SU-DHL-6 (cell line): ENCODE data around the gene CSPG4.

Source experiments
- H2AFZ ChIP-seq: fragments of 200-600 bp; sonication (generic); 2 replicates; pipeline ENCODE4 v1.6.1; 2014; ENCODE audit warnings: low read depth, mild to moderate bottlenecking, moderate library complexity, mixed read lengths, antibody characterized with exemption, low read length; ENCODE audit not compliant: severe bottlenecking
- H3F3A ChIP-seq: fragments of 200-600 bp; shearing (Covaris generic); 2 replicates; pipeline ENCODE4 v1.6.0; 2016; ENCODE audit warnings: antibody characterized with exemption, mild to moderate bottlenecking; ENCODE audit not compliant: insufficient read depth
- H3K27ac ChIP-seq: fragments of 200-600 bp; sonication (generic); 2 replicates; pipeline ENCODE4 v1.5.1; 2016; ENCODE audit warnings: low read depth, mild to moderate bottlenecking, low read length, moderate library complexity, mixed read lengths
- H3K27me3 ChIP-seq: fragments of 200-600 bp; sonication (generic), shearing (Covaris generic); 2 replicates; pipeline ENCODE4 v1.6.0; 2014; ENCODE audit warnings: mild to moderate bottlenecking, low read length
- H3K36me3 ChIP-seq: fragments of 200-600 bp; sonication (generic); 2 replicates; pipeline ENCODE4 v1.6.1; 2014; ENCODE audit warnings: mild to moderate bottlenecking, low read length, mixed read lengths
- H3K4me2 ChIP-seq: fragments of 300-600, 200-600 bp; shearing (Covaris generic), sonication (generic); 2 replicates; pipeline ENCODE4 v1.6.0; 2014; ENCODE audit warnings: low read length, low read depth, mild to moderate bottlenecking; ENCODE audit not compliant: poor library complexity, severe bottlenecking
- H3K4me3 ChIP-seq: fragments of 200-600 bp; sonication (generic); 2 replicates; pipeline ENCODE4 v1.5.1; 2014; ENCODE audit warnings: antibody characterized with exemption, low read length, mild to moderate bottlenecking, mixed read lengths; ENCODE audit not compliant: insufficient read depth, poor library complexity, severe bottlenecking
- H3K79me2 ChIP-seq: fragments of 200-600 bp; sonication (generic); 2 replicates; pipeline ENCODE4 v1.6.1; 2014; ENCODE audit warnings: mild to moderate bottlenecking, low read length, moderate library complexity; ENCODE audit not compliant: insufficient read depth
- H3K9ac ChIP-seq: fragments of 200-600 bp; sonication (generic); 2 replicates; pipeline ENCODE4 v1.7.0; 2014; ENCODE audit warnings: mild to moderate bottlenecking, low read length
- H3K9me2 ChIP-seq: fragments of 200-600 bp; sonication (generic); replicated peaks from 2 replicates; pipeline ENCODE4 v1.6.1; 2014; ENCODE audit warnings: low read length; ENCODE audit not compliant: insufficient read depth
- H3K9me3 ChIP-seq: fragments of 200-600 bp; sonication (generic); 2 replicates; pipeline ENCODE4 v1.6.1; 2014; ENCODE audit warnings: low read length, mixed read lengths; ENCODE audit not compliant: insufficient read depth
- H4K20me1 ChIP-seq: fragments of 200-600 bp; sonication (generic); 2 replicates; pipeline ENCODE4 v1.6.1; 2014; ENCODE audit warnings: low read depth, mild to moderate bottlenecking, antibody characterized with exemption, low read length, moderate library complexity, mixed read lengths
- EZH2phosphoT487 ChIP-seq: fragments of 200-600 bp; sonication (generic), shearing (Covaris generic); conservative IDR thresholded peaks from 2 replicates; pipeline ENCODE4 v1.6.1; 2018; ENCODE audit warnings: mild to moderate bottlenecking, antibody characterized with exemption, low read length, moderate library complexity, mixed read lengths
- TF ChIP-seq, protein P1 (sequence below): fragments of 200-600 bp; sonication (generic); IDR thresholded peaks from one replicate; pipeline ENCODE4 v1.5.1; 2017; ENCODE audit warnings: antibody characterized with exemption, mild to moderate bottlenecking, low read length, moderate library complexity; ENCODE audit not compliant: insufficient read depth, poor library complexity, severe bottlenecking

Gene CSPG4

DNA sequence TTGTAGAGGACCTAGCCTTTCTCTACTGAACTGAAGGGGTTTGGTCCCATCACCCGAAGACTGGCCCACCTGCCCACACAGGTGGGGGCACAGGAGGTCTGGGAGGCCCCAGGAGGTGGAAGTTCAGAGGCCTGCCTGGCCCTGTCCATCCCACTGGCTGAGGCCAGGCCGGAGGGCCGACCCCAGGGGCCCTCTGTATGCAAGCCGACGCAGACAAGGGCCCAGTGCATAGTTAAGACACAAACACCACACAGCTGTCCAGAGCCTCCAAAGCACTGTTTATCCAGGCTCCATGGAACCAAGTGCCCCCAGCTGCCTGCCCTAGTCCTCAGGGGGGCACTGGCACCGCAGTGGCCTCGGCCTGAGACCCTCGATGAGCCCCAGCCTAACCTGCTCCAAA, 38.3 kb downstream of the CSPG4 start:
- no peaks in the 10 kb centered on the region for H3K36me3 ChIP-seq
- H2AFZ ChIP-seq = no peak overlapping the region
- no peaks in the 10 kb centered on the region for H3K27me3 ChIP-seq
- no peak overlapping the region for H3K4me3 ChIP-seq
- H3K27ac ChIP-seq = no peak overlapping the region
- H3K79me2 ChIP-seq = no peaks in the 10 kb centered on the region
- H3F3A ChIP-seq = no peaks in the 10 kb centered on the region
- H4K20me1 ChIP-seq = no peaks in the 10 kb centered on the region
- TF ChIP-seq, protein P1, sequence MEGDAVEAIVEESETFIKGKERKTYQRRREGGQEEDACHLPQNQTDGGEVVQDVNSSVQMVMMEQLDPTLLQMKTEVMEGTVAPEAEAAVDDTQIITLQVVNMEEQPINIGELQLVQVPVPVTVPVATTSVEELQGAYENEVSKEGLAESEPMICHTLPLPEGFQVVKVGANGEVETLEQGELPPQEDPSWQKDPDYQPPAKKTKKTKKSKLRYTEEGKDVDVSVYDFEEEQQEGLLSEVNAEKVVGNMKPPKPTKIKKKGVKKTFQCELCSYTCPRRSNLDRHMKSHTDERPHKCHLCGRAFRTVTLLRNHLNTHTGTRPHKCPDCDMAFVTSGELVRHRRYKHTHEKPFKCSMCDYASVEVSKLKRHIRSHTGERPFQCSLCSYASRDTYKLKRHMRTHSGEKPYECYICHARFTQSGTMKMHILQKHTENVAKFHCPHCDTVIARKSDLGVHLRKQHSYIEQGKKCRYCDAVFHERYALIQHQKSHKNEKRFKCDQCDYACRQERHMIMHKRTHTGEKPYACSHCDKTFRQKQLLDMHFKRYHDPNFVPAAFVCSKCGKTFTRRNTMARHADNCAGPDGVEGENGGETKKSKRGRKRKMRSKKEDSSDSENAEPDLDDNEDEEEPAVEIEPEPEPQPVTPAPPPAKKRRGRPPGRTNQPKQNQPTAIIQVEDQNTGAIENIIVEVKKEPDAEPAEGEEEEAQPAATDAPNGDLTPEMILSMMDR = no peak
- H3K9me2 ChIP-seq = no peaks in the 10 kb centered on the region
- no peaks in the 10 kb centered on the region for H3K9me3 ChIP-seq
- no peak overlapping the region for H3K4me2 ChIP-seq
- no peak overlapping the region for H3K9ac ChIP-seq

DNA sequence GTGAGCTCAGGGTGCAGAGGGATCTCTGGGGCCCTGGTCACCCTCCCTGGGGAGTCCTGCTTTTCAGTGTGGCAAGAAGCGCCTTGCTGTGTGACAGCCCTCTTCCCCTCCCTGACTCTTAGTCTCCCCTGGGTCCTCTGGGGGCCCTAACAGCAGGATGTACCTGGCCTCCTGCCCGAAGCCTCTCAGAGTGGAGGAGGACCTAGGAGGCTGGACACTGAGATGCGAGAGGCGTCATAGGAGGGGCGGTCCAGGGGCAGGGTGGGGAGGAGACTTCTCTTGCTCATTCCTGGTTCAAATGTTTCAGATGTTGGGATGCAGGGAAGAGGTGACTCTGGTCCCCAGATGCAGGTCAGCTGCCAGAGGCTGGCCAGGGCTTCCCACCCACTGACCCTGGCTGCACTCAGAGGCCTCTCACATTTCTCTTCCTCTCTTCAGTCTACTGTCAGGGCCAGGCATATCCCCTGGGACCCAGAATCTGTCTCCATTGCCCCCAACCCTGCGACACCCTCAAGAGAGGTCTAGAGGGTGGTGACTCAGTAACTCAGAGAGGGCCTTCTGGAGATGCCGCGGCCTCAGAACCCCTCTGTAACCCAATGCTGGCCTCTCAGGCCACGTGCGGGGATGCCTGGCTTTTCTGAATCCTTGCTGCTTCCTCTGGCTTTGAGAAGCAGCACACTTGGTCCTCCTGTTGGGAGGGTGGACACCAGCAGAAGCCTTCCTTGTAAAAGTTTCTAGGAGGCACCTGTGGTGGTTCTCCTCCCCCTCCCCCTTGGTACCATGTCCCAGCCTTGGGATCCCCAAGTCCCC, 39.0 kb downstream of the CSPG4 start:
- Histone ChIP-seq H2AFZ (no peak overlapping the region), H3K79me2 (no peaks in the 10 kb centered on the region), H3K9me3 (no peaks in the 10 kb centered on the region), H3K4me3 (no peak overlapping the region), H3K27me3 (no peaks in the 10 kb centered on the region), H4K20me1 (no peaks in the 10 kb centered on the region), H3K27ac (no peak overlapping the region), H3F3A (no peaks in the 10 kb centered on the region), H3K36me3 (no peaks in the 10 kb centered on the region), H3K9me2 (no peaks in the 10 kb centered on the region), H3K9ac (no peak overlapping the region), H3K4me2 (no peak overlapping the region)
- no peak for TF ChIP-seq EZH2phosphoT487
- TF ChIP-seq, protein P1 = no peak

DNA sequence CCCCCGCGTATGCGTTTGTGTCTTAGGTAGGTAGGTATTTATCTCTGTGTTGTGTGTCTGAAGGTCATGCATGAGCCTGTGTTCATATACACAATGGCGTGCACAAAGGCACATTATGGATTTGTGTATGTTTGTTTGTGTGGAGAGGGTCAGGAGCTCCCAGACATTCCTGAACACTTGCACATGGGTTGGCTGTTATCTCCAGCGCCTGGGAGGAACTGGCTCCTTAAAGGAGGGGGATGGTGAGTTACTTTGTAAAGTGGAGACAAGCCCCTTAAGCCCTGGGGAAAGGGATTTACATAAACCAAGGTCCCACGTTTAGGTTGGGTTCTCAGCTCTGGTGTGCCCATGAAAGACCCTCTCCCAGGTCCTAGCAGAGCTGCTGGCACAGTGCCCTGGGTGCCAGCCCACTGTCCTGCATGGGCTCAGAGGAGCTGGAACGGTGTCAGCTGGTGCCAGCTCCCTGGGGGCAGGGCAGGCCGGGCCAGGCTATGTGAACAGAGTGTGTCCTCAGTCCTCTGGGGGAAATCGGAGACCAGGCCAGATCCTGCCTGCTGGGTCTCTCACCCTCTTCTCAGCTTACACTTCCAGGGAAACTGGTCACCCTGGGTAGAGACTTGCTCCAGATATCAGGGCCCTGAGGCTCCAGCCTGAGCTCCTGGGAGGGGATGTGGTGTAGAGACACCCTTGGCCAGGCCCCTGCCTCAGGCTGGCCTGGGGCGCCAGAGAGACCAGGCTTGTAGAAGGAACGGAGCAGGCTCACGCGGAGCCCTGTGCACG, 39.8 kb downstream of the CSPG4 start:
- H3F3A ChIP-seq = no peaks in the 10 kb centered on the region
- H3K27me3 ChIP-seq = no peaks in the 10 kb centered on the region
- no peaks in the 10 kb centered on the region for H3K9me2 ChIP-seq
- H3K36me3 ChIP-seq = no peaks in the 10 kb centered on the region
- H3K9me3 ChIP-seq = no peaks in the 10 kb centered on the region
- H2AFZ ChIP-seq = no peak overlapping the region
- no peak for TF ChIP-seq EZH2phosphoT487
- TF ChIP-seq, protein P1 = no peak
- no peak overlapping the region for H3K4me3 ChIP-seq
- H3K9ac ChIP-seq = no peak overlapping the region
- H4K20me1 ChIP-seq = no peaks in the 10 kb centered on the region
- H3K27ac ChIP-seq = no peak overlapping the region
- no peaks in the 10 kb centered on the region for H3K79me2 ChIP-seq
- no peak overlapping the region for H3K4me2 ChIP-seq
